ENCODE data around the gene NEK7. TPM values are rescaled to one million over a fixed set of nuclear protein-coding genes. Genes with fewer than 3 reads are reported as not detected.

The NEK7 gene
- total and polyA plus RNA-seq, 2 of the 8 experiments (the other 6 are each of a cell fraction or from before 2014, with no cell fraction given) = 5.1 to 10.0 TPM

GRCh38 chr1:198121056-198121826 lies 35.6 kb upstream of the NEK7 start:
- Histone ChIP-seq H3K4me1 (replicated peaks in 1 of 4; ENCODE audit: control insufficient read depth in 3 of 4, insufficient read depth in 4 of 4, low read length in 3 of 4) (no peaks in the 10 kb centered on the region), H3K4me3 (ENCODE audit: extremely low read depth in 1 of 4, insufficient read depth in 2 of 4, low read depth in 3 of 4, low read length in 4 of 4) (no peak overlapping the region), H4K5ac (ENCODE audit: insufficient read length, low read depth, low read length) (no peak overlapping the region), H4K8ac (ENCODE audit: extremely low read depth, insufficient read depth, low read length) (no peak overlapping the region), H2AK5ac (ENCODE audit: low read depth, low read length) (no peak overlapping the region), H2BK20ac (ENCODE audit: low read length) (no peak overlapping the region), H2BK120ac (replicated peaks; ENCODE audit: low read depth, low read length) (no peak overlapping the region), H2BK5ac (ENCODE audit: low read depth, low read length) (no peak overlapping the region), H3K27ac (ENCODE audit: low read depth, low read length) (no peak overlapping the region), H4K91ac (replicated peaks; ENCODE audit: insufficient read length, low read length) (no peak overlapping the region), H3K23me2 (ENCODE audit: low read depth, low read length) (no peaks in the 10 kb centered on the region; the same call in 1 of the 2 replicates), H3K4me2 (ENCODE audit: insufficient read depth in 1 of 2, low read depth in 2 of 2, low read length in 2 of 2) (no peak overlapping the region), H3K4ac (replicated peaks; ENCODE audit: insufficient read length, low read depth, low read length) (no peak overlapping the region), H3K14ac (ENCODE audit: insufficient read length) (no peak overlapping the region), H3K27me3 (replicated peaks in 1 of 4; ENCODE audit: control insufficient read depth in 3 of 4, extremely low read depth in 1 of 4, insufficient read depth in 3 of 4, low read length in 3 of 4) (no peaks in the 10 kb centered on the region), H3K9ac (replicated peaks in 1 of 4; ENCODE audit: extremely low read depth in 1 of 4, low read depth in 3 of 4, low read length in 3 of 4) (no peak overlapping the region), H3K9me3 (ENCODE audit: insufficient read depth in 2 of 2, low read depth in 1 of 2, low read length in 1 of 2) (no peaks in the 10 kb centered on the region), H2BK12ac (ENCODE audit: low read depth, low read length) (no peak overlapping the region), H3K18ac (ENCODE audit: extremely low read depth, low read length) (no peak overlapping the region), H3K79me1 (ENCODE audit: low read depth, low read length) (no peaks in the 10 kb centered on the region), H3K23ac (ENCODE audit: insufficient read length) (no peak overlapping the region), H3K36me3 (ENCODE audit: control insufficient read depth in 2 of 4, insufficient read depth in 4 of 4, low read length in 3 of 4) (no peaks in the 10 kb centered on the region), H3K56ac (replicated peaks; ENCODE audit: insufficient read length, low read depth, low read length) (no peak overlapping the region), H3K79me2 (ENCODE audit: control insufficient read depth in 1 of 2, insufficient read depth in 2 of 2, low read length in 2 of 2) (no peaks in the 10 kb centered on the region), H4K20me1 (replicated peaks in 1 of 2; ENCODE audit: control insufficient read depth in 1 of 2, insufficient read depth in 2 of 2, low read length in 2 of 2) (no peaks in the 10 kb centered on the region), H2BK15ac (ENCODE audit: low read length) (no peak overlapping the region), H2AFZ (ENCODE audit: low read length) (no peak overlapping the region)
- POLR2A ChIA-PET (ENCODE audit: partially characterized antibody) = no interaction called here
- FAIRE-seq (no peak), DNase-seq (ENCODE audit: low read depth in 1 of 2, low spot score in 2 of 2) (no peak)
- CTCF ChIA-PET (ENCODE audit: partially characterized antibody) = no interaction called here
- WGBS, 2 experiments (ENCODE audit: extremely low coverage in 1 of 2, insufficient coverage in 1 of 2, insufficient read length in 1 of 2, insufficient replicate concordance in 2 of 2, low coverage in 1 of 2, low lambda C conversion rate in 2 of 2, missing lambda C conversion rate in 1 of 2) = 95% methylated on average over 3 of the region's 3 CpGs; no CpG with 5 or more reads in 1 of the 2 experiments
- no peak for TF ChIP-seq GABPA (IDR thresholded peaks at IDR 0.05; ENCODE audit: borderline replicate concordance, insufficient read depth, low read length)
- TF ChIP-seq HDAC2 (IDR thresholded peaks at IDR 0.05; ENCODE audit: borderline replicate concordance in 1 of 2, low read depth in 2 of 2, low read length in 2 of 2) = no peak
- TF ChIP-seq CTCF (IDR thresholded peaks at IDR 0.05; ENCODE audit: control extremely low read depth in 1 of 3, insufficient read depth in 1 of 3, low read depth in 1 of 3, low read length in 3 of 3) = no peak
- TF ChIP-seq, protein P1, sequence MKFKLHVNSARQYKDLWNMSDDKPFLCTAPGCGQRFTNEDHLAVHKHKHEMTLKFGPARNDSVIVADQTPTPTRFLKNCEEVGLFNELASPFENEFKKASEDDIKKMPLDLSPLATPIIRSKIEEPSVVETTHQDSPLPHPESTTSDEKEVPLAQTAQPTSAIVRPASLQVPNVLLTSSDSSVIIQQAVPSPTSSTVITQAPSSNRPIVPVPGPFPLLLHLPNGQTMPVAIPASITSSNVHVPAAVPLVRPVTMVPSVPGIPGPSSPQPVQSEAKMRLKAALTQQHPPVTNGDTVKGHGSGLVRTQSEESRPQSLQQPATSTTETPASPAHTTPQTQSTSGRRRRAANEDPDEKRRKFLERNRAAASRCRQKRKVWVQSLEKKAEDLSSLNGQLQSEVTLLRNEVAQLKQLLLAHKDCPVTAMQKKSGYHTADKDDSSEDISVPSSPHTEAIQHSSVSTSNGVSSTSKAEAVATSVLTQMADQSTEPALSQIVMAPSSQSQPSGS (IDR thresholded peaks at IDR 0.05; ENCODE audit: low read length) = no peak
- TF ChIP-seq SP4 (IDR thresholded peaks at IDR 0.05; ENCODE audit: low read length) = no peak
- TF ChIP-seq, protein P2, sequence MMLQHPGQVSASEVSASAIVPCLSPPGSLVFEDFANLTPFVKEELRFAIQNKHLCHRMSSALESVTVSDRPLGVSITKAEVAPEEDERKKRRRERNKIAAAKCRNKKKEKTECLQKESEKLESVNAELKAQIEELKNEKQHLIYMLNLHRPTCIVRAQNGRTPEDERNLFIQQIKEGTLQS (IDR thresholded peaks at IDR 0.05; ENCODE audit: insufficient read depth, low read depth, low read length) = no peak
- no peak for TF ChIP-seq SIRT6 (IDR thresholded peaks at IDR 0.05; ENCODE audit: low read length)

All from H1 (cell line).